Uterus (tissue), 2 donors: Measurements from ENCODE around the gene UVSSA.

Experiments used
- CTCF ChIP-seq, 4 experiments: fragments of 200-600 bp in 2 of 4; fragments of 450-650 bp in 2 of 4; sonication (generic) in 2 of 4; IDR thresholded peaks; one replicate each; pipeline ENCODE4 v1.5.1; 2016 to 2019; ENCODE audit warnings: antibody characterized with exemption in 4 of 4, mild to moderate bottlenecking in 2 of 4, moderate library complexity in 1 of 4
- POLR2A ChIP-seq, 2 donors: fragments of 450-650 bp; IDR thresholded peaks; one replicate each; pipeline ENCODE4 v1.6.1; 2016; ENCODE audit warnings: antibody characterized with exemption in 2 of 2, mild to moderate bottlenecking in 1 of 2, moderate library complexity in 1 of 2

GRCh38 chr4:1299301-1299860, 47.6 kb upstream of the UVSSA start:
- TF ChIP-seq CTCF (IDR thresholded peaks at IDR 0.05) (no peak), POLR2A (IDR thresholded peaks at IDR 0.05) (no peak)
